ENCODE measurements around the gene CHST8. TPM values are rescaled to one million over a fixed set of nuclear protein-coding genes. Genes with fewer than 3 reads are reported as not detected.

Gene CHST8
- total and polyA plus RNA-seq, 2 of the 13 experiments (the other 11 are each of a cell fraction or from before 2014, with no cell fraction given), result not detected

- TF ChIP-seq SP4 (CRISPR knock-in tag; IDR thresholded peaks at IDR 0.05) (no peak), TEF (CRISPR knock-in tag; IDR thresholded peaks at IDR 0.05) (no peak), ZNF17 (CRISPR knock-in tag; IDR thresholded peaks at IDR 0.05) (no peak), TCF7 (IDR thresholded peaks at IDR 0.05; ENCODE audit: low read depth) (no peak), KDM1A (CRISPR knock-in tag; IDR thresholded peaks at IDR 0.05) (no peak), KAT7 (CRISPR knock-in tag; IDR thresholded peaks at IDR 0.05; ENCODE audit: borderline replicate concordance) (no peak), ZMYM3 (CRISPR knock-in tag; IDR thresholded peaks at IDR 0.05) (no peak), NR2F6 (IDR thresholded peaks at IDR 0.05) (no peak), NR2F6 (CRISPR knock-in tag; IDR thresholded peaks at IDR 0.05) (no peak), DDIT3 (CRISPR knock-in tag; IDR thresholded peaks at IDR 0.05) (no peak), NPAS2 (CRISPR knock-in tag; IDR thresholded peaks at IDR 0.05; ENCODE audit: borderline replicate concordance) (no peak), ZNF253 (CRISPR knock-in tag; IDR thresholded peaks at IDR 0.05; ENCODE audit: borderline replicate concordance) (no peak), STAT6 (CRISPR knock-in tag; IDR thresholded peaks at IDR 0.05; ENCODE audit: borderline replicate concordance) (no peak), ZFYVE20 (CRISPR knock-in tag; IDR thresholded peaks at IDR 0.05; ENCODE audit: borderline replicate concordance, low read depth) (no peak), ZNF234 (CRISPR knock-in tag; conservative IDR thresholded peaks at IDR 0.05) (no peak), HINFP (CRISPR knock-in tag; IDR thresholded peaks at IDR 0.05; ENCODE audit: low read depth) (no peak), ZNF562 (CRISPR knock-in tag; IDR thresholded peaks at IDR 0.05; ENCODE audit: borderline replicate concordance) (no peak), HOXA3 (CRISPR knock-in tag; IDR thresholded peaks at IDR 0.05) (peak; percentile 68), THAP8 (CRISPR knock-in tag; IDR thresholded peaks at IDR 0.05; ENCODE audit: borderline replicate concordance) (no peak), THAP9 (CRISPR knock-in tag; IDR thresholded peaks at IDR 0.05; ENCODE audit: borderline replicate concordance) (no peak)
Observed at GRCh38 chr19:33804021-33804799, 182.5 kb downstream of the CHST8 start (continued).

Data from HepG2 (cell line).